Spleen (tissue), 7 donors: ENCODE measurements around the gene RIPOR1.

Experiments used
- CTCF ChIP-seq, 11 experiments: fragments of 200-600 bp in 7 of 11; fragments of 450-650 bp in 4 of 11; sonication (generic) in 4 of 11; IDR thresholded peaks in 8 of 11; conservative IDR thresholded peaks in 3 of 11; 1 replicate in 7 of 11; 2 replicates in 4 of 11; pipeline versions ENCODE4 v1.4.0 to v1.8.0; 2016 to 2021; ENCODE audit warnings: antibody characterized with exemption in 11 of 11, inconsistent platforms in 4 of 11, mild to moderate bottlenecking in 1 of 11
- POLR2A ChIP-seq, 3 donors: fragments of 450-650 bp; IDR thresholded peaks; one replicate each; pipeline ENCODE4 v1.5.1; 2017; ENCODE audit warnings: antibody characterized with exemption in 3 of 3, mild to moderate bottlenecking in 1 of 3
- POLR2AphosphoS5 ChIP-seq, 3 donors: sonication (generic); formaldehyde crosslinking; IDR thresholded peaks; one replicate each; pipeline ENCODE4 v1.5.1; 2017; ENCODE audit warnings: antibody characterized with exemption in 3 of 3
- donor health status: DM: no; HTN: no; CAD: no; lungs with moderate emphysema.
- donor health status: DM: no; HTN: no; CAD: no.
- donor health status: DM: no; HTN: no; CAD: no.

- TF ChIP-seq CTCF (IDR thresholded peaks at IDR 0.05 in 8 of 11, conservative IDR thresholded peaks at IDR 0.05 in 3 of 11) (no peak), POLR2A (IDR thresholded peaks at IDR 0.05) (no peak), POLR2AphosphoS5 (IDR thresholded peaks at IDR 0.05) (no peak)
Measured at GRCh38 chr16:67551091-67551490, 22.5 kb downstream of the RIPOR1 start.
